Osteocyte (in vitro differentiated cells): ENCODE data around the gene CINP. TPM values are rescaled to one million over a fixed set of nuclear protein-coding genes. Genes with fewer than 3 reads are reported as not detected.
"Not testable (repeated sequence)": the region's sequence is repeated elsewhere in the genome, so short reads cannot be mapped to it uniquely, and the experiment has no call there.

Source experiments
- DNase-seq: peaks from one replicate; pipeline ENCODE4 v3.0.0; 2021; ENCODE audit warnings: mixed read lengths; ENCODE audit not compliant: unreplicated experiment; ENCODE audit errors: extremely low spot score
- H3K27ac Mint-ChIP-seq: one replicate; pipeline ENCODE4 v1.8.0; 2021; ENCODE audit warnings: mild to moderate bottlenecking, mixed read lengths; ENCODE audit not compliant: unreplicated experiment
- H3K27me3 Mint-ChIP-seq: one replicate; pipeline ENCODE4 v1.8.0; 2021; ENCODE audit warnings: mixed read lengths; ENCODE audit not compliant: unreplicated experiment
- H3K36me3 Mint-ChIP-seq: one replicate; pipeline ENCODE4 v1.8.0; 2021; ENCODE audit warnings: mixed read lengths; ENCODE audit not compliant: unreplicated experiment
- H3K4me1 Mint-ChIP-seq: one replicate; pipeline ENCODE4 v1.8.0; 2021; ENCODE audit warnings: mixed read lengths; ENCODE audit not compliant: unreplicated experiment
- H3K4me3 Mint-ChIP-seq: one replicate; pipeline ENCODE4 v1.8.0; 2021; ENCODE audit warnings: mild to moderate bottlenecking, moderate library complexity, mixed read lengths; ENCODE audit not compliant: unreplicated experiment
- H3K9me3 Mint-ChIP-seq: one replicate; pipeline ENCODE4 v1.8.0; 2021; ENCODE audit warnings: mixed read lengths; ENCODE audit not compliant: unreplicated experiment
- total RNA-seq: library from RNA; stranded (reverse); gene quantifications from 2 replicates; pipeline ENCODE4 v1.2.1, GENCODE V29; 2021
- TF ChIP-seq, protein P1 (sequence below): fragments of 200-600 bp; sonication (generic); IDR thresholded peaks from 2 replicates; pipeline ENCODE4 v1.5.0; 2021; ENCODE audit warnings: antibody characterized with exemption, mild to moderate bottlenecking, moderate library complexity

Gene CINP
- total RNA-seq, 1 donor from 2014 or later: 30.7 TPM

DNA sequence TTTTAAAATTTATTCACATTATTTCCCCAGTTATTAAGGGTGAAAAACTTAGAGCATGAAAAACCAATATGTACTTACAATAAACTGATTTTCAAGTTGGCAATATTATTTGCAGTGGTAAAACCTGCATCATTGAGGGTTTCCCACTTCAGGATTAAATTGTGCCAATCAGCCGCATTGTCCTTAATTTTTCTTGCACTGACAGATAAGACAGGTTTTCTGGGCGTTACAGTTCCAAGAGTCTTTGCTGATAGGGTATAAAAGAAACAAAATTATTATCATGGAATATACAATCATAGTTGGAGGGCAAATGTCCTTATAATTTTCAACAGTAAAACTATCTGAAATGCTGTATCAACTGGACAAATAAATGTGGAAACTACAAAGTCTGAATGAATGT, 3.3 kb downstream of the CINP start:
- TF ChIP-seq, protein P1, sequence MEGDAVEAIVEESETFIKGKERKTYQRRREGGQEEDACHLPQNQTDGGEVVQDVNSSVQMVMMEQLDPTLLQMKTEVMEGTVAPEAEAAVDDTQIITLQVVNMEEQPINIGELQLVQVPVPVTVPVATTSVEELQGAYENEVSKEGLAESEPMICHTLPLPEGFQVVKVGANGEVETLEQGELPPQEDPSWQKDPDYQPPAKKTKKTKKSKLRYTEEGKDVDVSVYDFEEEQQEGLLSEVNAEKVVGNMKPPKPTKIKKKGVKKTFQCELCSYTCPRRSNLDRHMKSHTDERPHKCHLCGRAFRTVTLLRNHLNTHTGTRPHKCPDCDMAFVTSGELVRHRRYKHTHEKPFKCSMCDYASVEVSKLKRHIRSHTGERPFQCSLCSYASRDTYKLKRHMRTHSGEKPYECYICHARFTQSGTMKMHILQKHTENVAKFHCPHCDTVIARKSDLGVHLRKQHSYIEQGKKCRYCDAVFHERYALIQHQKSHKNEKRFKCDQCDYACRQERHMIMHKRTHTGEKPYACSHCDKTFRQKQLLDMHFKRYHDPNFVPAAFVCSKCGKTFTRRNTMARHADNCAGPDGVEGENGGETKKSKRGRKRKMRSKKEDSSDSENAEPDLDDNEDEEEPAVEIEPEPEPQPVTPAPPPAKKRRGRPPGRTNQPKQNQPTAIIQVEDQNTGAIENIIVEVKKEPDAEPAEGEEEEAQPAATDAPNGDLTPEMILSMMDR: no peak
- Mint-ChIP-seq H3K4me3 (no peak overlapping the region), H3K36me3 (peaks cover 21% of the 10 kb centered on the region), H3K9me3 (no peaks in the 10 kb centered on the region), H3K4me1 (peaks cover 15% of the 10 kb centered on the region), H3K27me3 (no peaks in the 10 kb centered on the region), H3K27ac (no peak overlapping the region)
- no peak for DNase-seq

DNA sequence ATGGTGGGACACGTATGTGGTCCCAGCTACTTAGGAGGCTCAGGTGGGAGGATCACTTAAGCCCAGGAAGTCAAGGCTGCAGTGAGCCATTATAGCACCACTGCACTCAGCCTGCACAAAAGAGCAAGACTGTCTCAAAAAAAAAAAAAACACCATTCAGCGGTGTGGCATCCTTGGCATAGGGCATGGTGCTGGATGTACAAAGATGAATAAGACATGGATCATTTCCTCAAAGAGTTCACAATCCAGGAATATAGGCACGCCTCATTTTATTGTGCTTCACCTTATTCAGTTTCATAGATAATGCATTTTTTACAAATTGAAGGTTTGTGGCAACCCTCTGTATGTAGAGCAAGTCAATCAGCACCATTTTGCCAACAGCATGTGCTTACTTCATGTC, 6.4 kb downstream of the CINP start:
- Mint-ChIP-seq H3K27me3 (no peaks in the 10 kb centered on the region), H3K9me3 (no peaks in the 10 kb centered on the region), H3K36me3 (peaks cover 27% of the 10 kb centered on the region), H3K27ac (no peak overlapping the region), H3K4me1 (peaks cover 9% of the 10 kb centered on the region), H3K4me3 (no peak overlapping the region)
- TF ChIP-seq, protein P1: no peak
- no peak for DNase-seq

DNA sequence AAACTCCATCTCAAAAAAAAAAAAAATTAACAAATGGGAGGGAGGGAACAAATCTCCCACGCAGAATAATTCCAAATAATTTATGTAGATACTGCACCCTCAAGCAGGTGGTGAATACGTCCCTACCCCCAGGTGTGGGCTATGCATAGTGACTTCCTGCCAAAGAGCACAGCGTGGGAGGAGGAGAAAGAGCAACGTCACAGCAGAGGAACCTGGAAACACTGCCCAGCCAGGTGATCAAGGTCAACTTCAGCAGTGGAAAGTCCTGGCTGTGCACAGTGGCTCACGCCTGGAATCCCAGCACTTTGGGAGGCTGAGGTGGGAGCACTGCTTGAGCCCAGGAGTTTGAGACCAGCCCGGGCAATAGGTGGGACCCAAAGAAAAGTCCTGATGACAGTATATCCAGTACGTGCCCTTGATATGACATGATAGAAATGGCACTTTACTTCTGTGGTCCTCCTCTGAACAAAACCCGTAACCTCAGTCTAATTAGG, 9.5 kb downstream of the CINP start:
- Mint-ChIP-seq H3K4me3 (no peak overlapping the region), H3K9me3 (no peaks in the 10 kb centered on the region), H3K36me3 (peaks cover 39% of the 10 kb centered on the region), H3K4me1 (peaks cover 3% of the 10 kb centered on the region), H3K27ac (no peak overlapping the region), H3K27me3 (no peaks in the 10 kb centered on the region)
- TF ChIP-seq, protein P1: no peak
- no peak for DNase-seq

DNA sequence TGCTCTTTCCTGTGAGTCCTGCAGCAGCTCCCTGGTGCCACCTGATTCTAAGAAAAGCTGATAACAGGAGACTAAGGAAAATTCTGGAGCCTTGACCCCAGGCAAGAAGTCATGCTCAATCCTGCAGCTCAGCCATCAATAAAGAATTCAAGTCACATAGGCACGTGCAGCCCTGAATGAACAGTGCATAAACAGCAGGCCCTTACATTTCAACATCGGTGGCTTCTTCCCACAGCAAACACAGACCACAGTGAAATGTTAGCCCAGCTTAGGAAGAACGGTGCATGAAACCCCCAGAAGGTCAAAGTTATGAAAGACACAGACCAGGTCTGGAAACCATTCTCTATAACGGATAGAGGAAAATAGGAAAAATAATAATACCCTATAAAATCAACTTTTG, 10.5 kb downstream of the CINP start:
- H3K9me3 Mint-ChIP-seq: no peaks in the 10 kb centered on the region
- H3K27me3 Mint-ChIP-seq: no peaks in the 10 kb centered on the region
- H3K27ac Mint-ChIP-seq: no peak overlapping the region
- peaks cover 3% of the 10 kb centered on the region for H3K4me1 Mint-ChIP-seq
- DNase-seq: no peak
- TF ChIP-seq, protein P1: no peak
- no peak overlapping the region for H3K4me3 Mint-ChIP-seq
- H3K36me3 Mint-ChIP-seq: peaks cover 39% of the 10 kb centered on the region

- H3K9me3 Mint-ChIP-seq, H3K4me3 Mint-ChIP-seq, H3K27me3 Mint-ChIP-seq, H3K27ac Mint-ChIP-seq, H3K4me1 Mint-ChIP-seq, DNase-seq: not testable (repeated sequence)
- peaks cover 36% of the 10 kb centered on the region for H3K36me3 Mint-ChIP-seq
Measured at GRCh38 chr14:102351593-102351992, 11.1 kb downstream of the CINP start.

GRCh38 chr14:102351023-102351422, 11.7 kb downstream of the CINP start:
- H3K4me3 Mint-ChIP-seq: no peak overlapping the region
- peaks cover 32% of the 10 kb centered on the region for H3K36me3 Mint-ChIP-seq
- H3K27ac Mint-ChIP-seq: peak overlapping the region; percentile 38

More at GRCh38 chr14:102351023-102351422, 11.7 kb downstream of the CINP start:
- Mint-ChIP-seq H3K9me3 (no peaks in the 10 kb centered on the region), H3K27me3 (no peaks in the 10 kb centered on the region), H3K4me1 (peaks cover 3% of the 10 kb centered on the region)
- TF ChIP-seq, protein P1: no peak
- DNase-seq: no peak
